CMK (cell line): ENCODE data around the gene CCM2.

ENCODE experiments used
- DNase-seq: peaks from one replicate; pipeline ENCODE4 v3.0.0-alpha.2; 2010; ENCODE audit warnings: low read depth

Gene CCM2

GRCh38 chr7:45082831-45083331 lies 82.9 kb downstream of the CCM2 start:
- no peak for DNase-seq

- no peak for DNase-seq
Observed at GRCh38 chr7:45084336-45084735, 84.3 kb downstream of the CCM2 start.

- no peak for DNase-seq
Observed at GRCh38 chr7:45084901-45085618, 85.1 kb downstream of the CCM2 start.

GRCh38 chr7:45085619-45086200 lies 85.7 kb downstream of the CCM2 start:
- no peak for DNase-seq

GRCh38 chr7:45086331-45087065 lies 86.5 kb downstream of the CCM2 start:
- DNase-seq: no peak

GRCh38 chr7:45087301-45088145 lies 87.5 kb downstream of the CCM2 start:
- DNase-seq: no peak

- no peak for DNase-seq
Observed at GRCh38 chr7:45088146-45088701, 88.2 kb downstream of the CCM2 start.

GRCh38 chr7:45088821-45089340 lies 88.9 kb downstream of the CCM2 start, which contains the start of gene NACAD:
TSS of gene NACAD (minus strand) at chr7:45088969. CDS start at chr7:45088894, 75 bp downstream.
- DNase-seq: no peak

GRCh38 chr7:45089341-45089891 lies 89.4 kb downstream of the CCM2 start:
- no peak for DNase-seq

- DNase-seq: no peak
Observed at GRCh38 chr7:45092100-45092930, 92.3 kb downstream of the CCM2 start.

- no peak for DNase-seq
Observed at GRCh38 chr7:45092931-45093235, 92.9 kb downstream of the CCM2 start.

- DNase-seq: no peak
Observed at GRCh38 chr7:45098983-45099839, 99.2 kb downstream of the CCM2 start.

- DNase-seq: no peak
Observed at GRCh38 chr7:45099891-45100760, 100.1 kb downstream of the CCM2 start.

- no peak for DNase-seq
Observed at GRCh38 chr7:45100761-45101480, 100.9 kb downstream of the CCM2 start.

GRCh38 chr7:45101748-45102147 lies 101.7 kb downstream of the CCM2 start:
- DNase-seq: no peak

GRCh38 chr7:45102785-45103712 lies 103.0 kb downstream of the CCM2 start:
- DNase-seq: no peak
